Measurements from ENCODE around the gene DUSP22.

DNA sequence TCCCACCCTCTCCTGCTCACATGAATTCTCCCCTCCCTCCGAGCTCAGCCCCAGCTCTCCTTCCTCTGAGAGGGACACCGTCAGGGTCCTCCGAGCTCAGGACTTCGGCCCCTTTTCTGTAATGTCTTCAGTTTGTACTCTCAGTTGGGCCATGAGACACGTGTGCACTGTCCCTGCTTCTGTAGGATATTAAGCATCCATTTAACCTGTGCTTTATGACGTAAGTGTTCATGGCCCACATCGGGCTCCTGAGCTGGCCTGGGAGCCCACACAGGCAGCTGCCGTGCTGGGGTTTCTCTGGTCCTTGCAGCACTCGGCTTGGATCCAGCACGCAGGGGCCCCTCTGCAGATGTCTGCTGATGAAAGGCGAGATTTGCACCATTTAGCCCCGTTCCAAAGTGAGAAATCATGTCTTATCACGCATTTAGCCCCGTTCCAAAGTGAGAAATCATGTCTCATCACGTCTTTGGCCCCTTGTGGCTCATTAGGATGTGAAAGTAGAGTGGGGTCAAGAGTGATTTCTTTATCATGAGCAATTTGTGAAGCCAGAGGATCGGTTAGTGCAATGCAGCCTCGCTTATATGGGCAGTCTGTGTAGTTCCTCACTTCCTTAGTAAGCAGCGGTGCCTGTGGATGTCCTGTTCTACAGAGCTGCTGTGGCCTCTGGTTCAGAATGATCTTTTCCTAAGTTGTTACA, 25.3 kb downstream of the DUSP22 start:
- TF ChIP-seq, protein P1, sequence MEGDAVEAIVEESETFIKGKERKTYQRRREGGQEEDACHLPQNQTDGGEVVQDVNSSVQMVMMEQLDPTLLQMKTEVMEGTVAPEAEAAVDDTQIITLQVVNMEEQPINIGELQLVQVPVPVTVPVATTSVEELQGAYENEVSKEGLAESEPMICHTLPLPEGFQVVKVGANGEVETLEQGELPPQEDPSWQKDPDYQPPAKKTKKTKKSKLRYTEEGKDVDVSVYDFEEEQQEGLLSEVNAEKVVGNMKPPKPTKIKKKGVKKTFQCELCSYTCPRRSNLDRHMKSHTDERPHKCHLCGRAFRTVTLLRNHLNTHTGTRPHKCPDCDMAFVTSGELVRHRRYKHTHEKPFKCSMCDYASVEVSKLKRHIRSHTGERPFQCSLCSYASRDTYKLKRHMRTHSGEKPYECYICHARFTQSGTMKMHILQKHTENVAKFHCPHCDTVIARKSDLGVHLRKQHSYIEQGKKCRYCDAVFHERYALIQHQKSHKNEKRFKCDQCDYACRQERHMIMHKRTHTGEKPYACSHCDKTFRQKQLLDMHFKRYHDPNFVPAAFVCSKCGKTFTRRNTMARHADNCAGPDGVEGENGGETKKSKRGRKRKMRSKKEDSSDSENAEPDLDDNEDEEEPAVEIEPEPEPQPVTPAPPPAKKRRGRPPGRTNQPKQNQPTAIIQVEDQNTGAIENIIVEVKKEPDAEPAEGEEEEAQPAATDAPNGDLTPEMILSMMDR (IDR thresholded peaks at IDR 0.05; ENCODE audit: low read depth, low read length, poor library complexity, severe bottlenecking), result no peak
- TF ChIP-seq EZH2phosphoT487 (IDR thresholded peaks at IDR 0.05; ENCODE audit: borderline replicate concordance, low read length), result no peak
